ENCODE measurements around the gene RNF212. TPM values are rescaled to one million over a fixed set of nuclear protein-coding genes. Genes with fewer than 3 reads are reported as not detected.

The RNF212 gene
- polyA plus RNA-seq, 2 of the 4 experiments (the other 2 are of a cell fraction), result 3.0 TPM

DNA sequence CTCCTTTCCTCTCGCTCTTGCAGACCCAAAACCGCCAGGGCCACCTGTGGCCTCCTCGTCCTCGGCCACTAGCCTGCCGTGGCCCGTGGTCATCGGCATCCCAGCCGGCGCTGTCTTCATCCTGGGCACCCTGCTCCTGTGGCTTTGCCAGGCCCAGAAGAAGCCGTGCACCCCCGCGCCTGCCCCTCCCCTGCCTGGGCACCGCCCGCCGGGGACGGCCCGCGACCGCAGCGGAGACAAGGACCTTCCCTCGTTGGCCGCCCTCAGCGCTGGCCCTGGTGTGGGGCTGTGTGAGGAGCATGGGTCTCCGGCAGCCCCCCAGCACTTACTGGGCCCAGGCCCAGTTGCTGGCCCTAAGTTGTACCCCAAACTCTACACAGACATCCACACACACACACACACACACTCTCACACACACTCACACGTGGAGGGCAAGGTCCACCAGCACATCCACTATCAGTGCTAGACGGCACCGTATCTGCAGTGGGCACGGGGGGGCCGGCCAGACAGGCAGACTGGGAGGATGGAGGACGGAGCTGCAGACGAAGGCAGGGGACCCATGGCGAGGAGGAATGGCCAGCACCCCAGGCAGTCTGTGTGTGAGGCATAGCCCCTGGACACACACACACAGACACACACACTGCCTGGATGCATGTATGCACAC is 88.3 kb downstream of the RNF212 start:
- no peak overlapping the region for H3K4me2 ChIP-seq
- no peak overlapping the region for H3K4me3 ChIP-seq
- no peak overlapping the region for H3K27ac ChIP-seq
- H3K4me1 ChIP-seq, result no peaks in the 10 kb centered on the region
- TF ChIP-seq, protein P1, sequence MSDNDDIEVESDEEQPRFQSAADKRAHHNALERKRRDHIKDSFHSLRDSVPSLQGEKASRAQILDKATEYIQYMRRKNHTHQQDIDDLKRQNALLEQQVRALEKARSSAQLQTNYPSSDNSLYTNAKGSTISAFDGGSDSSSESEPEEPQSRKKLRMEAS (IDR thresholded peaks at IDR 0.05), result no peak
- TF ChIP-seq POLR2AphosphoS2 (conservative IDR thresholded peaks at IDR 0.05; ENCODE audit: low read length) (no peak), NFE2L2 (conservative IDR thresholded peaks at IDR 0.05; ENCODE audit: low read length) (no peak), EHF (CRISPR knock-in tag; IDR thresholded peaks at IDR 0.05) (no peak), TP53 (CRISPR knock-in tag; IDR thresholded peaks at IDR 0.05) (no peak), TFCP2L1 (CRISPR knock-in tag; IDR thresholded peaks at IDR 0.05) (no peak)
- TF ChIP-seq, protein P2, sequence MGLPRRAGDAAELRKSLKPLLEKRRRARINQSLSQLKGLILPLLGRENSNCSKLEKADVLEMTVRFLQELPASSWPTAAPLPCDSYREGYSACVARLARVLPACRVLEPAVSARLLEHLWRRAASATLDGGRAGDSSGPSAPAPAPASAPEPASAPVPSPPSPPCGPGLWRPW (IDR thresholded peaks at IDR 0.05), result no peak
- TF ChIP-seq, protein P3, sequence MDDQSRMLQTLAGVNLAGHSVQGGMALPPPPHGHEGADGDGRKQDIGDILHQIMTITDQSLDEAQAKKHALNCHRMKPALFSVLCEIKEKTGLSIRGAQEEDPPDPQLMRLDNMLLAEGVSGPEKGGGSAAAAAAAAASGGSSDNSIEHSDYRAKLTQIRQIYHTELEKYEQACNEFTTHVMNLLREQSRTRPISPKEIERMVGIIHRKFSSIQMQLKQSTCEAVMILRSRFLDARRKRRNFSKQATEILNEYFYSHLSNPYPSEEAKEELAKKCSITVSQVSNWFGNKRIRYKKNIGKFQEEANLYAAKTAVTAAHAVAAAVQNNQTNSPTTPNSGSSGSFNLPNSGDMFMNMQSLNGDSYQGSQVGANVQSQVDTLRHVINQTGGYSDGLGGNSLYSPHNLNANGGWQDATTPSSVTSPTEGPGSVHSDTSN (IDR thresholded peaks at IDR 0.05), result no peak
- no peak for ATAC-seq
- POLR2A ChIA-PET, result no interaction called here
- WGBS (ENCODE audit: missing lambda C conversion rate), result 97% methylated on average over 12 of the region's 32 CpGs
- FAIRE-seq, result no peak
- CTCF ChIA-PET, result no interaction called here
- no peak for DNase-seq (ENCODE audit: low read depth in 1 of 2, low spot score in 1 of 2)
- H3K9me3 ChIP-seq, result no peaks in the 10 kb centered on the region

DNA sequence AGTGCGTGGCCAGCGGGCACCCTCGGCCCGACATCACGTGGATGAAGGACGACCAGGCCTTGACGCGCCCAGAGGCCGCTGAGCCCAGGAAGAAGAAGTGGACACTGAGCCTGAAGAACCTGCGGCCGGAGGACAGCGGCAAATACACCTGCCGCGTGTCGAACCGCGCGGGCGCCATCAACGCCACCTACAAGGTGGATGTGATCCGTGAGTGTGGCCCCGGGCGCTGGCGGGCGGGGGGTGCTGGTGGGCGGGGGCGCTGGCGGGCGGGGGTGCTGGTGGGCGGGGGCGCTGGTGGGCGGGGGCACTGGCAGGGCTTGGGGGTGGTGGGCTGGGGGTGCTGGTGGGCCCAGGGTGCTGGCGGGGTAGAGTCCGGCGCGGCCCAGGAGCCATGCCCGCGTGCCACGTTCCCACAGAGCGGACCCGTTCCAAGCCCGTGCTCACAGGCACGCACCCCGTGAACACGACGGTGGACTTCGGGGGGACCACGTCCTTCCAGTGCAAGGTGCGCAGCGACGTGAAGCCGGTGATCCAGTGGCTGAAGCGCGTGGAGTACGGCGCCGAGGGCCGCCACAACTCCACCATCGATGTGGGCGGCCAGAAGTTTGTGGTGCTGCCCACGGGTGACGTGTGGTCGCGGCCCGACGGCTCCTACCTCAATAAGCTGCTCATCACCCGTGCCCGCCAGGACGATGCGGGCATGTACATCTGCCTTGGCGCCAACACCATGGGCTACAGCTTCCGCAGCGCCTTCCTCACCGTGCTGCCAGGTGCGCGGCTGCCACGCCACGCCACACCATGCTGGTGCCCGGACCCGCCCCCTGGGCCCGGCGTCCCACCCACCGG is 89.2 kb downstream of the RNF212 start:
- ATAC-seq (no peak), FAIRE-seq (no peak), DNase-seq (ENCODE audit: low read depth in 1 of 2, low spot score in 1 of 2) (no peak)
- Histone ChIP-seq H3K27ac (no peak overlapping the region), H3K4me2 (no peak overlapping the region), H3K4me3 (no peak overlapping the region), H3K4me1 (no peaks in the 10 kb centered on the region), H3K9me3 (no peaks in the 10 kb centered on the region)
- ChIA-PET POLR2A (no interaction called here), CTCF (no interaction called here)
- WGBS (ENCODE audit: missing lambda C conversion rate), result 96% methylated on average over 31 of the region's 83 CpGs
- TF ChIP-seq EHMT2 (IDR thresholded peaks at IDR 0.05; ENCODE audit: low read depth) (no peak), POLR2AphosphoS2 (conservative IDR thresholded peaks at IDR 0.05; ENCODE audit: low read length) (no peak), CBX2 (IDR thresholded peaks at IDR 0.05; ENCODE audit: borderline replicate concordance, low read depth) (no peak), ZFP36 (IDR thresholded peaks at IDR 0.05; ENCODE audit: borderline replicate concordance, partially characterized antibody) (no peak), CHD2 (IDR thresholded peaks at IDR 0.05; ENCODE audit: low read length, partially characterized antibody) (no peak)
- TF ChIP-seq, protein P4, sequence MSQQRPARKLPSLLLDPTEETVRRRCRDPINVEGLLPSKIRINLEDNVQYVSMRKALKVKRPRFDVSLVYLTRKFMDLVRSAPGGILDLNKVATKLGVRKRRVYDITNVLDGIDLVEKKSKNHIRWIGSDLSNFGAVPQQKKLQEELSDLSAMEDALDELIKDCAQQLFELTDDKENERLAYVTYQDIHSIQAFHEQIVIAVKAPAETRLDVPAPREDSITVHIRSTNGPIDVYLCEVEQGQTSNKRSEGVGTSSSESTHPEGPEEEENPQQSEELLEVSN (IDR thresholded peaks at IDR 0.05; ENCODE audit: borderline replicate concordance, low read depth), result no peak
- TF ChIP-seq, protein P1 (IDR thresholded peaks at IDR 0.05), result no peak

DNA sequence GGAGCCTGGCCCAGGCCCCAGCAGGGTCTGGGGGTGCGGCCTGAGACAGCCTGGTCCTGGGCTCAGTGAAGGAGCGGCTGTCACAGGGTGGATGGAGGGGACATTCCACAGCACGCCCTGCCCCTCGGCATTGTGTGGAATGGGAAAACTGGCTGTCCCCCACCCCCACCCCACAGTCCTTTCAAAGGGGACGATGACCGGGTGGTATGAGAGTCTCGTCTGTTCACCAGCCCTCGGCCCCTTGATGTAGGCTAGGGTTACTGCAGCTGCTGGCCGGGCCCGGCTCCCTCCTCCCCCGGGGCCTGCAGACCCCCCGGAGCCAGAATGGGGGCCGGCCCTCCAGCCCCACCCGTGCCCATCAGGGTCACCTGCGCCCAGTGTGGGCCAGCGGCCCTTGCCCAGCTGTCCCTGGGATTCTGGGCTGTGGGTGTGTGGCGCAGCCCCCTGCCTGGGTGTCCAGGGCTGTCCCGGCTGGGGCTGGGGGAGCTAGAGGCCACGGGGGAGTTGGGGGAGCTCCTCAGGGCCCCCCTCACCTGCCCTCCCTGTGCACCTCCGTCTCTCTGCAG is 90.2 kb downstream of the RNF212 start:
- ATAC-seq, result no peak
- no peaks in the 10 kb centered on the region for H3K9me3 ChIP-seq
- H3K4me2 ChIP-seq, result no peak overlapping the region
- no peak overlapping the region for H3K4me3 ChIP-seq
- ChIA-PET POLR2A (no interaction called here), CTCF (interaction anchor here (1.6 kb wide), 1 partner anchor 11 kb away, joined by 4 read pairs; no protein-coding TSS in a partner anchor)
- no peak for FAIRE-seq
- no peaks in the 10 kb centered on the region for H3K4me1 ChIP-seq
- WGBS (ENCODE audit: missing lambda C conversion rate), result 86% methylated on average over 7 of the region's 20 CpGs
- H3K27ac ChIP-seq, result no peak overlapping the region
- no peak for DNase-seq (ENCODE audit: low read depth in 1 of 2, low spot score in 1 of 2)
- TF ChIP-seq NPAS2 (CRISPR knock-in tag; IDR thresholded peaks at IDR 0.05; ENCODE audit: borderline replicate concordance), result no peak
- TF ChIP-seq, protein P5, sequence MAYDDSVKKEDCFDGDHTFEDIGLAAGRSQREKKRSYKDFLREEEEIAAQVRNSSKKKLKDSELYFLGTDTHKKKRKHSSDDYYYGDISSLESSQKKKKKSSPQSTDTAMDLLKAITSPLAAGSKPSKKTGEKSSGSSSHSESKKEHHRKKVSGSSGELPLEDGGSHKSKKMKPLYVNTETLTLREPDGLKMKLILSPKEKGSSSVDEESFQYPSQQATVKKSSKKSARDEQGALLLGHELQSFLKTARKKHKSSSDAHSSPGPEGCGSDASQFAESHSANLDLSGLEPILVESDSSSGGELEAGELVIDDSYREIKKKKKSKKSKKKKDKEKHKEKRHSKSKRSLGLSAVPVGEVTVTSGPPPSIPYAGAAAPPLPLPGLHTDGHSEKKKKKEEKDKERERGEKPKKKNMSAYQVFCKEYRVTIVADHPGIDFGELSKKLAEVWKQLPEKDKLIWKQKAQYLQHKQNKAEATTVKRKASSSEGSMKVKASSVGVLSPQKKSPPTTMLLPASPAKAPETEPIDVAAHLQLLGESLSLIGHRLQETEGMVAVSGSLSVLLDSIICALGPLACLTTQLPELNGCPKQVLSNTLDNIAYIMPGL (CRISPR knock-in tag; IDR thresholded peaks at IDR 0.05; ENCODE audit: borderline replicate concordance), result no peak
- TF ChIP-seq HEYL (CRISPR knock-in tag; IDR thresholded peaks at IDR 0.05), result no peak
- TF ChIP-seq MYC (IDR thresholded peaks at IDR 0.05; ENCODE audit: borderline replicate concordance, low read length), result no peak
- TF ChIP-seq FOXS1 (CRISPR knock-in tag; IDR thresholded peaks at IDR 0.05), result no peak
- TF ChIP-seq BHLHE40 (IDR thresholded peaks at IDR 0.05; ENCODE audit: low read depth, low read length), result no peak
- TF ChIP-seq, protein P2 (IDR thresholded peaks at IDR 0.05), result no peak
- TF ChIP-seq FOSL2 (IDR thresholded peaks at IDR 0.05), result no peak
- no peak for TF ChIP-seq FOSL2 (CRISPR knock-in tag; IDR thresholded peaks at IDR 0.05)
- TF ChIP-seq, protein P6, sequence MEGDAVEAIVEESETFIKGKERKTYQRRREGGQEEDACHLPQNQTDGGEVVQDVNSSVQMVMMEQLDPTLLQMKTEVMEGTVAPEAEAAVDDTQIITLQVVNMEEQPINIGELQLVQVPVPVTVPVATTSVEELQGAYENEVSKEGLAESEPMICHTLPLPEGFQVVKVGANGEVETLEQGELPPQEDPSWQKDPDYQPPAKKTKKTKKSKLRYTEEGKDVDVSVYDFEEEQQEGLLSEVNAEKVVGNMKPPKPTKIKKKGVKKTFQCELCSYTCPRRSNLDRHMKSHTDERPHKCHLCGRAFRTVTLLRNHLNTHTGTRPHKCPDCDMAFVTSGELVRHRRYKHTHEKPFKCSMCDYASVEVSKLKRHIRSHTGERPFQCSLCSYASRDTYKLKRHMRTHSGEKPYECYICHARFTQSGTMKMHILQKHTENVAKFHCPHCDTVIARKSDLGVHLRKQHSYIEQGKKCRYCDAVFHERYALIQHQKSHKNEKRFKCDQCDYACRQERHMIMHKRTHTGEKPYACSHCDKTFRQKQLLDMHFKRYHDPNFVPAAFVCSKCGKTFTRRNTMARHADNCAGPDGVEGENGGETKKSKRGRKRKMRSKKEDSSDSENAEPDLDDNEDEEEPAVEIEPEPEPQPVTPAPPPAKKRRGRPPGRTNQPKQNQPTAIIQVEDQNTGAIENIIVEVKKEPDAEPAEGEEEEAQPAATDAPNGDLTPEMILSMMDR (IDR thresholded peaks at IDR 0.05), result no peak
- TF ChIP-seq RNF2 (IDR thresholded peaks at IDR 0.05; ENCODE audit: borderline replicate concordance, low read depth), result no peak
